GM12864 (cell line): ENCODE measurements around the gene ACAA1.

Source experiments
- DNase-seq: peaks from one replicate; pipeline ENCODE4 v3.0.0-alpha.2; 2011; ENCODE audit warnings: low read depth
- H3K4me3 ChIP-seq: 2 replicates; pipeline ENCODE4 v1.5.1; 2011; ENCODE audit warnings: mild to moderate bottlenecking, low read depth, low read length, control low read depth
- CTCF ChIP-seq: IDR thresholded peaks from 2 replicates; pipeline ENCODE4 v1.5.1; 2011; ENCODE audit warnings: low read depth, mild to moderate bottlenecking, moderate library complexity, low read length, control low read depth, inconsistent platforms; ENCODE audit errors: missing control alignments

Gene ACAA1

GRCh38 chr3:38127611-38128302 lies 9.2 kb downstream of the ACAA1 start:
- no peak overlapping the region for H3K4me3 ChIP-seq
- no peak for DNase-seq
- TF ChIP-seq CTCF: no peak

- DNase-seq: no peak
- H3K4me3 ChIP-seq: no peak overlapping the region
- TF ChIP-seq CTCF: no peak
These were observed 10.6 kb downstream of the ACAA1 start for GRCh38 chr3:38126121-38126892.

- no peak overlapping the region for H3K4me3 ChIP-seq
- no peak for DNase-seq
- no peak for TF ChIP-seq CTCF
These were observed 11.4 kb downstream of the ACAA1 start for GRCh38 chr3:38125305-38126120.

- H3K4me3 ChIP-seq: no peak overlapping the region
- no peak for DNase-seq
- TF ChIP-seq CTCF: no peak
These were observed 12.4 kb downstream of the ACAA1 start for GRCh38 chr3:38124324-38125122.

- TF ChIP-seq CTCF: no peak
- DNase-seq: no peak
- no peak overlapping the region for H3K4me3 ChIP-seq
These were observed 14.1 kb downstream of the ACAA1 start for GRCh38 chr3:38122712-38123290.

- TF ChIP-seq CTCF: no peak
- no peak for DNase-seq
- no peak overlapping the region for H3K4me3 ChIP-seq
These were observed 15.0 kb downstream of the ACAA1 start for GRCh38 chr3:38121832-38122461.
